GM19455 (cell line): Measurements from ENCODE around the gene AK2.
"Not testable (repeated sequence)": the region's sequence is repeated elsewhere in the genome, so short reads cannot be mapped to it uniquely, and the experiment has no call there.

Experiments
- ATAC-seq: cut with Tn5 transposase; IDR thresholded peaks from one replicate; pipeline ENCODE4 v1.9.1; 2021; ENCODE audit not compliant: unreplicated experiment

The AK2 gene

GRCh38 chr1:33002006-33002405, 34.7 kb downstream of the AK2 start:
- no peak for ATAC-seq

GRCh38 chr1:33001282-33001681, 35.4 kb downstream of the AK2 start:
- ATAC-seq: no peak

GRCh38 chr1:33000427-33001026, 36.2 kb downstream of the AK2 start:
- no peak for ATAC-seq

- no peak for ATAC-seq
These were observed 37.7 kb downstream of the AK2 start for GRCh38 chr1:32998997-32999396.

GRCh38 chr1:32998064-32998463, 38.6 kb downstream of the AK2 start:
- no peak for ATAC-seq

- ATAC-seq: no peak
These were observed 39.2 kb downstream of the AK2 start for GRCh38 chr1:32997381-32997891.

GRCh38 chr1:32993324-32993636, 43.4 kb downstream of the AK2 start:
- ATAC-seq: not testable (repeated sequence)

GRCh38 chr1:32992489-32993323, 44.0 kb downstream of the AK2 start:
- peak; percentile 61 for ATAC-seq

- ATAC-seq: peak; percentile 44
These were observed 44.7 kb downstream of the AK2 start for GRCh38 chr1:32991819-32992488.

GRCh38 chr1:32991386-32991785, 45.3 kb downstream of the AK2 start:
- no peak for ATAC-seq

- no peak for ATAC-seq
These were observed 45.8 kb downstream of the AK2 start for GRCh38 chr1:32990887-32991286.

- no peak for ATAC-seq
These were observed 47.3 kb downstream of the AK2 start for GRCh38 chr1:32989160-32990050.

GRCh38 chr1:32988665-32989064, 48.0 kb downstream of the AK2 start:
- no peak for ATAC-seq

GRCh38 chr1:32985226-32985625, 51.5 kb downstream of the AK2 start:
- no peak for ATAC-seq

- no peak for ATAC-seq
These were observed 52.1 kb downstream of the AK2 start for GRCh38 chr1:32984455-32985171.

GRCh38 chr1:32984090-32984454, 52.6 kb downstream of the AK2 start:
- no peak for ATAC-seq

- no peak for ATAC-seq
These were observed 53.7 kb downstream of the AK2 start for GRCh38 chr1:32983020-32983419.

- peak; percentile 87 for ATAC-seq
These were observed 55.4 kb downstream of the AK2 start for GRCh38 chr1:32981003-32981901.

- no peak for ATAC-seq
These were observed 56.6 kb downstream of the AK2 start for GRCh38 chr1:32980080-32980479.
